H9 (cell line): ENCODE data around the gene TNPO1. TPM values are rescaled to one million over a fixed set of nuclear protein-coding genes. Genes with fewer than 3 reads are reported as not detected.

Source experiments
- DNase-seq: peaks from one replicate; pipeline ENCODE4 v3.0.0-alpha.2; 2017
- H2AFZ ChIP-seq: one replicate; pipeline ENCODE4 v1.6.1; 2013; ENCODE audit warnings: mild to moderate bottlenecking, low read length, control low read depth, moderate library complexity
- H2AK5ac ChIP-seq: 2 replicates; pipeline ENCODE4 v1.6.1; 2013; ENCODE audit warnings: low read length, control low read depth, mixed read lengths; ENCODE audit not compliant: insufficient read length
- H2BK120ac ChIP-seq: one replicate; pipeline ENCODE4 v1.6.1; 2013; ENCODE audit warnings: low read depth, mild to moderate bottlenecking, low read length, control low read depth, inconsistent platforms; ENCODE audit not compliant: poor library complexity, severe bottlenecking
- H2BK12ac ChIP-seq: 2 replicates; pipeline ENCODE4 v1.6.1; 2013; ENCODE audit warnings: low read length, control low read depth, mixed read lengths, low read depth; ENCODE audit not compliant: insufficient read length
- H2BK15ac ChIP-seq: 2 replicates; pipeline ENCODE4 v1.6.1; 2013; ENCODE audit warnings: low read depth, low read length, control low read depth
- H2BK20ac ChIP-seq: one replicate; pipeline ENCODE4 v1.6.1; 2013; ENCODE audit warnings: low read depth, mild to moderate bottlenecking, low read length, control low read depth, inconsistent platforms; ENCODE audit not compliant: poor library complexity, severe bottlenecking
- H2BK5ac ChIP-seq: 2 replicates; pipeline ENCODE4 v1.6.1; 2013; ENCODE audit warnings: low read length, control low read depth, mixed read lengths; ENCODE audit not compliant: insufficient read length
- H3K14ac ChIP-seq: 2 replicates; pipeline ENCODE4 v1.6.1; 2013; ENCODE audit warnings: low read length, control low read depth; ENCODE audit not compliant: insufficient read depth
- H3K18ac ChIP-seq: 2 replicates; pipeline ENCODE4 v1.6.1; 2013; ENCODE audit warnings: low read depth, mild to moderate bottlenecking, mixed read lengths, low read length, control low read depth; ENCODE audit not compliant: insufficient read length
- H3K23ac ChIP-seq: 2 replicates; pipeline ENCODE4 v1.6.1; 2013; ENCODE audit warnings: low read length, control low read depth, mixed read lengths, low read depth; ENCODE audit not compliant: insufficient read length
- H3K23me2 ChIP-seq: 2 replicates; pipeline ENCODE4 v1.6.1; 2013; ENCODE audit warnings: low read depth, mild to moderate bottlenecking, mixed read lengths, low read length, control low read depth; ENCODE audit not compliant: insufficient read length, poor library complexity, severe bottlenecking
- H3K27ac ChIP-seq: 2 replicates; pipeline ENCODE4 v1.5.1; 2013; ENCODE audit warnings: low read length, control low read depth, mixed read lengths, low read depth; ENCODE audit not compliant: insufficient read length
- H3K27me3 ChIP-seq: 2 replicates; pipeline ENCODE4 v1.6.1; 2013; ENCODE audit warnings: low read length, control low read depth, inconsistent platforms; ENCODE audit not compliant: insufficient read depth
- H3K4ac ChIP-seq: 2 replicates; pipeline ENCODE4 v1.6.1; 2013; ENCODE audit warnings: low read depth, mild to moderate bottlenecking, control low read depth, inconsistent platforms, low read length, moderate library complexity
- H3K4me1 ChIP-seq: 2 replicates; pipeline ENCODE4 v1.6.1; 2013; ENCODE audit warnings: low read length, control low read depth, inconsistent platforms; ENCODE audit not compliant: insufficient read depth
- H3K4me2 ChIP-seq: 2 replicates; pipeline ENCODE4 v1.6.1; 2013; ENCODE audit warnings: low read length, control low read depth, mixed read lengths; ENCODE audit not compliant: insufficient read length, insufficient read depth
- H3K56ac ChIP-seq: 2 replicates; pipeline ENCODE4 v1.6.1; 2013; ENCODE audit warnings: low read depth, mild to moderate bottlenecking, mixed read lengths, low read length, control low read depth; ENCODE audit not compliant: insufficient read length
- H3K79me1 ChIP-seq: 2 replicates; pipeline ENCODE4 v1.6.1; 2013; ENCODE audit warnings: low read depth, mild to moderate bottlenecking, moderate library complexity, low read length, control low read depth, inconsistent platforms; ENCODE audit not compliant: insufficient read depth, poor library complexity, severe bottlenecking
- H3K79me2 ChIP-seq: 2 replicates; pipeline ENCODE4 v1.6.1; 2013; ENCODE audit warnings: low read length, control low read depth, inconsistent platforms; ENCODE audit not compliant: insufficient read depth
- H3K9ac ChIP-seq: 2 replicates; pipeline ENCODE4 v1.6.1; 2013; ENCODE audit warnings: low read length, control low read depth, mixed read lengths; ENCODE audit not compliant: insufficient read length; ENCODE audit errors: extremely low read depth
- H3K9me3 ChIP-seq: one replicate; pipeline ENCODE4 v1.6.1; 2013; ENCODE audit warnings: low read depth, low read length, inconsistent platforms; ENCODE audit not compliant: control insufficient read depth
- H3T11ph ChIP-seq: one replicate; pipeline ENCODE4 v1.6.1; 2013; ENCODE audit warnings: mild to moderate bottlenecking, low read length, control low read depth, inconsistent platforms
- H4K20me1 ChIP-seq: one replicate; pipeline ENCODE4 v1.6.1; 2013; ENCODE audit not compliant: control insufficient read depth, insufficient read length, insufficient read depth
- H4K5ac ChIP-seq: 2 replicates; pipeline ENCODE4 v1.6.1; 2013; ENCODE audit warnings: low read depth, mild to moderate bottlenecking, mixed read lengths, low read length, control low read depth; ENCODE audit not compliant: insufficient read length
- H4K8ac ChIP-seq: replicated peaks from 2 replicates; pipeline ENCODE4 v1.6.1; 2013; ENCODE audit warnings: low read length, control low read depth, mixed read lengths, low read depth; ENCODE audit not compliant: insufficient read length
- H4K91ac ChIP-seq: 2 replicates; pipeline ENCODE4 v1.6.1; 2013; ENCODE audit warnings: low read depth, mild to moderate bottlenecking, moderate library complexity, mixed read lengths, low read length, control low read depth; ENCODE audit not compliant: insufficient read length
- H3K27ac Mint-ChIP-seq, 3 experiments: 2 replicates in 2 of 3; 3 replicates in 1 of 3; pipeline ENCODE4 v1.8.0; 2020 to 2021; ENCODE audit warnings: mixed read lengths in 3 of 3, mild to moderate bottlenecking in 1 of 3, moderate library complexity in 1 of 3
- H3K27me3 Mint-ChIP-seq: 2 replicates; pipeline ENCODE4 v1.8.0; 2021; ENCODE audit warnings: low read depth, mild to moderate bottlenecking, moderate library complexity, mixed read lengths
- H3K36me3 Mint-ChIP-seq, 3 experiments: 2 replicates in 2 of 3; 3 replicates in 1 of 3; pipeline ENCODE4 v1.8.0; 2020 to 2021; ENCODE audit warnings: low read depth in 3 of 3, mixed read lengths in 3 of 3; ENCODE audit not compliant: insufficient read depth in 1 of 3
- H3K4me1 Mint-ChIP-seq, 2 experiments: 2 replicates each; pipeline ENCODE4 v1.8.0; 2020; ENCODE audit warnings: mixed read lengths in 2 of 2
- H3K4me3 Mint-ChIP-seq, 2 experiments: 2 replicates in 1 of 2; 3 replicates in 1 of 2; pipeline ENCODE4 v1.8.0; 2020 to 2021; ENCODE audit warnings: mild to moderate bottlenecking in 2 of 2, mixed read lengths in 2 of 2, moderate library complexity in 1 of 2
- H3K9me3 Mint-ChIP-seq, 2 experiments: 2 replicates in 1 of 2; 3 replicates in 1 of 2; pipeline ENCODE4 v1.8.0; 2020; ENCODE audit warnings: mild to moderate bottlenecking in 2 of 2, mixed read lengths in 2 of 2, moderate library complexity in 1 of 2
- CTCF ChIP-seq: fragments of 200-600 bp; sonication (generic); conservative IDR thresholded peaks from 3 replicates; pipeline ENCODE4 v1.8.0; 2021; ENCODE audit warnings: antibody characterized with exemption, mild to moderate bottlenecking
- WGBS: extraction: QIAGEN DNeasy Blood & Tissue Kit; methylation state at CpG from one replicate; pipeline ENCODE4 v1.1.7; 2013; ENCODE audit warnings: missing lambda C conversion rate, low lambda C conversion rate, mixed read lengths; ENCODE audit not compliant: insufficient read length; ENCODE audit errors: extremely low coverage; 5-methylcytosine and 5-hydroxymethylcytosine counted together
- total RNA-seq: library from RNA; stranded (reverse); gene quantifications from 2 replicates; pipeline ENCODE4 v1.2.1, GENCODE V29; 2021

Gene TNPO1
- total RNA-seq, 1 experiment from 2014 or later = 164 TPM

DNA sequence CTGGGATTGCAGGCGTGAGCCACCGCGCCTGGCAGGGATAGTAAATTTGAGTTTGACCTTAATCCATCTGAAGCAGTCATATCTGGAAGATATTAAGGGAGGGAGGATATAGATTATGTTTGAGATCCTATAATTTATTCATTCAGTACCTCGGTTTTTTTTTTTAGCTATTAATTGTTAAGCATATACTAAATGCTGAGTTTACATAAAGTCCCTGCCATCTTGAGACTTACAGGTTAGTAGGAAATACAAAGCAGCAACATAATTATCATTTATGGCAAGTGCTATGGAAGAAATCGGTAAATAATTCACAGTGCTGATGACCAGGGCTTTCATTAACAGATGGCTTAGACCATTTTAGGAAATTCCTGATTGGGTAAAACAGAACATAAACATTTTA, 72.9 kb downstream of the TNPO1 start:
- Histone ChIP-seq H4K91ac (no peak overlapping the region), H2BK120ac (no peak overlapping the region), H3K4ac (no peak overlapping the region), H3K23me2 (no peaks in the 10 kb centered on the region), H2BK5ac (no peak overlapping the region), H3K27ac (no peak overlapping the region), H3K18ac (no peak overlapping the region), H4K5ac (no peak overlapping the region), H3K9ac (no peak overlapping the region), H3K23ac (no peak overlapping the region), H3K4me2 (no peak overlapping the region), H2AK5ac (no peak overlapping the region), H3K79me2 (no peaks in the 10 kb centered on the region; the same call in 1 of the 2 replicates), H2AFZ (no peak overlapping the region), H3K14ac (no peak overlapping the region), H3K79me1 (peaks cover 3% of the 10 kb centered on the region), H2BK12ac (no peak overlapping the region), H3K4me1 (no peaks in the 10 kb centered on the region), H3K56ac (no peak overlapping the region), H4K8ac (no peak overlapping the region), H2BK15ac (no peak overlapping the region), H2BK20ac (no peak overlapping the region), H3T11ph (no peak overlapping the region), H3K27me3 (no peaks in the 10 kb centered on the region), H4K20me1 (no peaks in the 10 kb centered on the region), H3K9me3 (no peaks in the 10 kb centered on the region)
- no CpG with 5 or more reads among the region's 5 CpGs for WGBS
- no peak for DNase-seq
- Mint-ChIP-seq H3K4me3 (no peak overlapping the region), H3K27ac (no peak overlapping the region), H3K27me3 (no peaks in the 10 kb centered on the region), H3K36me3 (peaks cover 68 to 94% (median 92%) of the 10 kb centered on the region in 3 experiments), H3K4me1 (no peaks in the 10 kb centered on the region), H3K9me3 (no peaks in the 10 kb centered on the region)
- no peak for TF ChIP-seq CTCF
